T1000 (cell line): ENCODE data around the gene ZDHHC1.
"Not testable (repeated sequence)": the region's sequence is repeated elsewhere in the genome, so short reads cannot be mapped to it uniquely, and the experiment has no call there.

Source experiments
- DNase-seq: peaks from one replicate; lab custom pipeline; 2025; ENCODE audit warnings: mixed read lengths; lab: John Stamatoyannopoulos, UW

The ZDHHC1 gene

GRCh38 chr16:67361038-67361437 lies 55.2 kb downstream of the ZDHHC1 start:
- no peak for DNase-seq

GRCh38 chr16:67359540-67360269 lies 56.6 kb downstream of the ZDHHC1 start:
- not testable (repeated sequence) for DNase-seq

DNA sequence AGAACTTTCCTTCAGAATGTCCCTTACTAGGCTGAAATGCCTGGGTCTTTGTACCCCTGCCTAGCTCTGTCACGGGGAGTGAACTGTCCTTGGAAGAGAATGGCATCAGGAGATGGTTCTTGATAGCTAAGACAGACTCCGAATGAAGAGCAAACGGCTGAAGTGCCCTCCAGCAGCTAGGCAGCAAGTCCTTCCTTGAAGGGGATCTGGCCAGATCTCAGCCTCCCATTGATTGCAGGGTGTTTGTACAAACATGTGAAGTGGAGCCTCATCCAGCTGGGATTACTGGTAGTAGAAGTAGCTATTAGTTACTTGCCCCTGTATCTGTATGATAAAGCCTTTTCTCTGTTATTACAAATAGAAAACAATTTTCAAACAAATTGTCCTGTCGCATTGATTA lies 58.7 kb downstream of the ZDHHC1 start:
- DNase-seq, result no peak

DNA sequence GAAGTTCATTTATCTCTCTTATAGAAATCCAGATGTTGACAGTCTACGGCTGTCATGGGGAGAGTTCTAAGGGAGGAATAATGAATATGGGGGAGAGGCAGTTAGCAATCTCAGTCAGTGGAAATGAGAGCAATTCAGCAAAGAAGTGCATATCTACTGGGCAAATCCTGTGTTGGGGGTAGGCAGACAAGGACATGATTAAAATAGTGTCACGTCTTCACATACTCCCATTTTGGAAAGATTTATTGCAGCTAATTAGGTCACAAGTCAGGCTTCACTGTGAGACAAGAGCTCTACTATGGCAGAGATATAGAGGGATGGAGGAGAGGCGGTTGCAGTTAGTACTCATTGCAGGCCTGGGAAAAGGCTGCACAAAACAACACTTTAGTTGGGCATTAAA lies 59.9 kb downstream of the ZDHHC1 start:
- no peak for DNase-seq

DNA sequence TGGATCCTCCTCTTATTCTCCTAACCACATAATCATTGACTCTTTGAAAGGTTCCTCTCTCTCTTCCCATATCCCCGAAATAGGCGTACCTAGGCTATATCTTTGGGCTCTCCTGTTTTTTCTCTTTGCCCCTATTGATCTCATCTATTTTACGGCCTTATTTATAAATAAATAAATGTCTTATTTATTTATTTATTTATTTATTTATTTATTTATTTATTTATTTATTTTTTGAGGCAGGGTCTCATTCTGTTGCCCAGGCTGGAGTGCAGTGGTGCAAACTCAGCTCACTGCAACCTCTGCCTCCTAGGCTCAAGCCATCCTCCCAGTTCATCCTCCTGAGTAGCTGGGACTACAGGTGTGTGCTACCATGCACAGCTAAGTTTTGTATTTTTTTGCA lies 63.8 kb downstream of the ZDHHC1 start:
- DNase-seq, result not testable (repeated sequence)

- DNase-seq, result no peak
Observed at GRCh38 chr16:67350324-67350723, 66.0 kb downstream of the ZDHHC1 start.

- DNase-seq, result no peak
Observed at GRCh38 chr16:67349172-67349571, 67.1 kb downstream of the ZDHHC1 start.

DNA sequence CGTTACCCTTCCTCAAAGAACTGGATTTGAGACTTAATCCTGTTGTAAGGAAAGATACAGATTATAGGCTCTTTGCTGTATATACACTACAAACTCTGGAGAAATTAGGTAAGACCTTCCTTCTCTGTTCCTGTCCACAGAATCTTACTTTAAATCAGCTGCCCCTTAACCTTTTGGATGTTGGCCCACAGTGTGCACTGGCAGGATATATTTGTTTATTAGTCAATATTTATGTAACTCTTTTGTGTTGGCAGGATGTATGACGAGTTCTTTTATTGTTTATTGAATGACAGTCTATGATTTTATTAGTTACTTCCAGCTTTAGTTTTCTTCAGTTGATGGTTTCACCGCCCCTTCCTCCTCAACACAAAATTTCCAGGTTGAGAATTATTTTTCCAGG lies 69.9 kb downstream of the ZDHHC1 start:
- no peak for DNase-seq

GRCh38 chr16:67345401-67345800 lies 70.9 kb downstream of the ZDHHC1 start:
- no peak for DNase-seq
